ENCODE data around the gene LEF1. TPM values are rescaled to one million over a fixed set of nuclear protein-coding genes. Genes with fewer than 3 reads are reported as not detected.
A peak's percentile ranks its signal among the peaks of the same experiment; 100 is the strongest.

The LEF1 gene
- total RNA-seq, 4 donors from 2014 or later = 1.5 to 2.6 (median 2.4) TPM; not detected in 1

GRCh38 chr4:108172231-108172752 is 3.6 kb upstream of the LEF1 start:
- TF ChIP-seq POLR2AphosphoS5 (IDR thresholded peaks at IDR 0.05) (no peak), CTCF (IDR thresholded peaks at IDR 0.05) (no peak), EP300 (IDR thresholded peaks at IDR 0.05) (no peak), POLR2A (IDR thresholded peaks at IDR 0.05) (no peak)
- Histone ChIP-seq H3K4me1 (peaks cover 0 to 46% (median 12%) of the 10 kb centered on the region in 3 donors), H3K36me3 (no peaks in the 10 kb centered on the region), H3K9me3 (no peaks in the 10 kb centered on the region), H3K27me3 (peaks cover 93% of the 10 kb centered on the region), H3K4me3 (peak overlapping the region; percentile 39 to 63), H3K27ac (peak overlapping the region in 2 of 4 donors; percentile 47 to 51)
- 0 to 7% methylated on average over 1 to 14 of the region's 43 CpGs for WGBS, 2 donors (ENCODE audit: low coverage in 1 of 2)
- ATAC-seq = peak; percentile 23

- ATAC-seq = no peak
- WGBS, 2 donors (ENCODE audit: low coverage in 1 of 2) = 8 to 12% methylated on average over 12 to 24 of the region's 52 CpGs
- Histone ChIP-seq H3K4me3 (peak overlapping the region in 1 of 2 donors; percentile 63), H3K27me3 (peaks cover 92% of the 10 kb centered on the region), H3K36me3 (no peaks in the 10 kb centered on the region), H3K27ac (no peak overlapping the region), H3K4me1 (peaks cover 0 to 53% (median 17%) of the 10 kb centered on the region in 3 donors), H3K9me3 (no peaks in the 10 kb centered on the region)
- TF ChIP-seq EP300 (IDR thresholded peaks at IDR 0.05) (no peak), CTCF (IDR thresholded peaks at IDR 0.05) (no peak), POLR2AphosphoS5 (IDR thresholded peaks at IDR 0.05) (no peak), POLR2A (IDR thresholded peaks at IDR 0.05) (no peak)
Measured at GRCh38 chr4:108171339-108172230, 2.9 kb upstream of the LEF1 start.

GRCh38 chr4:108170631-108171338 is 2.1 kb upstream of the LEF1 start:
- WGBS, 2 donors (ENCODE audit: low coverage in 1 of 2) = 26 to 45% methylated on average over 4 to 8 of the region's 8 CpGs
- TF ChIP-seq CTCF (IDR thresholded peaks at IDR 0.05) (no peak), POLR2AphosphoS5 (IDR thresholded peaks at IDR 0.05) (no peak), POLR2A (IDR thresholded peaks at IDR 0.05) (no peak), EP300 (IDR thresholded peaks at IDR 0.05) (no peak)
- Histone ChIP-seq H3K4me1 (peaks cover 0 to 57% (median 21%) of the 10 kb centered on the region in 3 donors), H3K4me3 (no peak overlapping the region), H3K9me3 (no peaks in the 10 kb centered on the region), H3K27me3 (peaks cover 92% of the 10 kb centered on the region), H3K27ac (no peak overlapping the region), H3K36me3 (no peaks in the 10 kb centered on the region)
- no peak for ATAC-seq

- H3K9me3 ChIP-seq = no peaks in the 10 kb centered on the region
- H3K36me3 ChIP-seq = no peaks in the 10 kb centered on the region
- peaks cover 0 to 57% (median 21%) of the 10 kb centered on the region in 3 donors for H3K4me1 ChIP-seq
- ATAC-seq = no peak
- TF ChIP-seq POLR2A (IDR thresholded peaks at IDR 0.05) (no peak), EP300 (IDR thresholded peaks at IDR 0.05) (no peak), POLR2AphosphoS5 (IDR thresholded peaks at IDR 0.05) (no peak), CTCF (IDR thresholded peaks at IDR 0.05) (no peak)
- no peak overlapping the region for H3K27ac ChIP-seq
- H3K27me3 ChIP-seq = peaks cover 93% of the 10 kb centered on the region
- H3K4me3 ChIP-seq = peak overlapping the region in 1 of 2 donors; percentile 65
- WGBS, 2 donors (ENCODE audit: low coverage in 1 of 2) = 31 to 41% methylated on average over 8 of the region's 8 CpGs
Measured at GRCh38 chr4:108169664-108170063, 932 bp upstream of the LEF1 start.
